HepG2 (cell line): ENCODE measurements around the gene S100G. TPM values are rescaled to one million over a fixed set of nuclear protein-coding genes. Genes with fewer than 3 reads are reported as not detected.

Source experiments
- ATAC-seq: fragments of 200-7000 bp; cut with Tn5 transposase; 3 replicates; pipeline ENCODE4 v1.9.1; 2020; ENCODE audit warnings: mild to moderate bottlenecking, moderate library complexity
- BruUV-seq: library from RNA; stranded (reverse); fragments of 400-500 nt; replicated peaks from 2 replicates; lab custom pipeline; 2021; lab: Mats Ljungman, UMichigan
- CTCF ChIA-PET: fragments of 300-600 bp; formaldehyde crosslinking; extraction: SDS; loops from one replicate; lab custom pipeline; 2021; ENCODE audit warnings: low total read pairs, inconsistent platforms, low intra/inter-chr PET ratio; lab: Yijun Ruan, JAX
- POLR2A ChIA-PET: fragments of 350-600 bp; sonication (Branson Sonifier 250); formaldehyde crosslinking; loops from one replicate; lab custom pipeline; 2020; ENCODE audit warnings: antibody characterized with exemption, inconsistent platforms; lab: Yijun Ruan, JAX
- DNase-seq: peaks from one replicate; pipeline ENCODE4 v3.0.0-alpha.2; 2015; ENCODE audit warnings: low spot score
- FAIRE-seq: peaks from 3 replicates; lab custom pipeline; 2011; peaks lifted over from hg19 to GRCh38; lab: Jason Lieb, UNC
- H2AFZ ChIP-seq: one replicate; pipeline ENCODE4 v1.6.1; 2011; ENCODE audit warnings: low read length, inconsistent platforms
- H3K27ac ChIP-seq: fragments of 300-600 bp; 3 replicates; pipeline ENCODE4 v1.8.0; 2011; ENCODE audit warnings: mixed run types, mild to moderate bottlenecking, mixed read lengths, low read length, inconsistent platforms; ENCODE audit not compliant: insufficient read depth; ENCODE audit errors: extremely low read length
- H3K27me3 ChIP-seq, 2 experiments: fragments of 200-600 bp in 1 of 2; 2 replicates in 1 of 2; 3 replicates in 1 of 2; pipeline versions ENCODE4 v1.6.0 to v1.8.0; 2011; ENCODE audit warnings: low read length in 2 of 2, mild to moderate bottlenecking in 2 of 2, moderate library complexity in 2 of 2, inconsistent platforms in 1 of 2; ENCODE audit not compliant: insufficient read depth in 2 of 2, control insufficient read depth in 1 of 2
- H3K36me3 ChIP-seq, 2 experiments: fragments of 200-600 bp in 1 of 2; replicated peaks in 1 of 2; 2 replicates in 1 of 2; 3 replicates in 1 of 2; pipeline versions ENCODE4 v1.5.1 to v1.8.0; 2011; ENCODE audit warnings: low read length in 2 of 2, inconsistent platforms in 1 of 2; ENCODE audit not compliant: insufficient read depth in 2 of 2, control insufficient read depth in 1 of 2
- H3K4me1 ChIP-seq: 2 replicates; pipeline ENCODE4 v1.5.1; 2012; ENCODE audit warnings: low read length, inconsistent platforms; ENCODE audit not compliant: insufficient read depth
- H3K4me2 ChIP-seq: 2 replicates; pipeline ENCODE4 v1.6.0; 2011; ENCODE audit warnings: low read depth, low read length, inconsistent platforms
- H3K4me3 ChIP-seq, 3 experiments: fragments of 200-600 bp in 1 of 3; sonication (generic), shearing (Covaris generic) in 1 of 3; replicated peaks in 1 of 3; 2 replicates each; pipeline ENCODE4 v1.5.1; 2011 to 2016; ENCODE audit warnings: low read length in 3 of 3, inconsistent platforms in 2 of 3, low read depth in 2 of 3, mild to moderate bottlenecking in 2 of 3, control low read depth in 1 of 3, mixed read lengths in 1 of 3; ENCODE audit not compliant: insufficient read depth in 1 of 3
- H3K79me2 ChIP-seq: one replicate; pipeline ENCODE4 v1.6.1; 2011; ENCODE audit warnings: low read length, inconsistent platforms; ENCODE audit not compliant: insufficient read depth
- H3K9ac ChIP-seq: 2 replicates; pipeline ENCODE4 v1.6.0; 2011; ENCODE audit warnings: mild to moderate bottlenecking, low read depth, low read length, inconsistent platforms; ENCODE audit not compliant: insufficient read depth
- H3K9me3 ChIP-seq: 2 replicates; pipeline ENCODE4 v1.5.1; 2012; ENCODE audit warnings: mild to moderate bottlenecking, low read length
- H4K20me1 ChIP-seq: 2 replicates; pipeline ENCODE4 v1.6.0; 2011; ENCODE audit warnings: inconsistent platforms, mild to moderate bottlenecking, low read length, moderate library complexity; ENCODE audit not compliant: insufficient read depth
- ESRRA ChIP-seq: sonication (generic); formaldehyde crosslinking; IDR thresholded peaks from 2 replicates; pipeline ENCODE4 v1.5.1; 2020; ENCODE audit warnings: mild to moderate bottlenecking, low read depth, missing genetic modification reagents
- HNF4A ChIP-seq: sonication (generic); formaldehyde crosslinking; IDR thresholded peaks from 2 replicates; pipeline ENCODE4 v1.4.0; 2020; ENCODE audit warnings: missing genetic modification reagents
- MED13 ChIP-seq: sonication (generic); formaldehyde crosslinking; IDR thresholded peaks from 2 replicates; pipeline ENCODE4 v1.5.0; 2020; ENCODE audit warnings: missing genetic modification reagents
- PHF5A ChIP-seq: IDR thresholded peaks from one replicate; pipeline ENCODE4 v1.6.1; 2018; ENCODE audit warnings: low read depth, missing genetic modification reagents; ENCODE audit not compliant: unreplicated experiment
- SMYD3 ChIP-seq: sonication (generic); formaldehyde crosslinking; IDR thresholded peaks from 2 replicates; pipeline ENCODE4 v1.8.1; 2023; ENCODE audit warnings: mild to moderate bottlenecking, missing genetic modification reagents
- SNAI1 ChIP-seq: sonication (generic); formaldehyde crosslinking; IDR thresholded peaks from 2 replicates; pipeline ENCODE4 v1.5.0; 2020; ENCODE audit warnings: mild to moderate bottlenecking, missing genetic modification reagents, borderline replicate concordance
- TARDBP ChIP-seq: sonication (generic); formaldehyde crosslinking; IDR thresholded peaks from 2 replicates; pipeline ENCODE4 v1.8.0; 2022; ENCODE audit warnings: mild to moderate bottlenecking, missing genetic modification reagents
- ZNF232 ChIP-seq: sonication (generic); formaldehyde crosslinking; IDR thresholded peaks from 2 replicates; pipeline ENCODE4 v1.4.0; 2020; ENCODE audit warnings: missing genetic modification reagents, borderline replicate concordance
- ZNF44 ChIP-seq: sonication (generic); formaldehyde crosslinking; IDR thresholded peaks from 2 replicates; pipeline ENCODE4 v1.5.1; 2020; ENCODE audit warnings: mild to moderate bottlenecking, missing genetic modification reagents
- ZNF574 ChIP-seq: sonication (generic); formaldehyde crosslinking; IDR thresholded peaks from 2 replicates; pipeline ENCODE4 v1.4.0; 2020; ENCODE audit warnings: missing genetic modification reagents
- ZNF597 ChIP-seq: sonication (generic); formaldehyde crosslinking; IDR thresholded peaks from 2 replicates; pipeline ENCODE4 v1.5.0; 2020; ENCODE audit warnings: missing genetic modification reagents
- ZNF614 ChIP-seq: IDR thresholded peaks from 2 replicates; pipeline ENCODE4 v1.6.1; 2018; ENCODE audit warnings: missing biosample characterization, missing genetic modification reagents, inconsistent platforms, borderline replicate concordance
- ZSCAN9 ChIP-seq: IDR thresholded peaks from 2 replicates; pipeline ENCODE4 v1.6.1; 2016; ENCODE audit warnings: borderline replicate concordance
- WGBS: methylation state at CpG from one replicate; pipeline ENCODE4 v1.1.6; 2017; ENCODE audit warnings: low lambda C conversion rate; 5-methylcytosine and 5-hydroxymethylcytosine counted together
- in situ Hi-C: cut with HindIII; loops from 2 replicates; pipeline ENCODE4 v1.10.0; 2017; ENCODE audit warnings: low pct_unique_long_range_greater_than_20kb; ENCODE audit not compliant: extremely low pct_ligation_motif_present
- intact Hi-C: fragments of 100-400 bp; cut with micrococcal nuclease; formaldehyde crosslinking; loops from one replicate; pipeline ENCODE4 v1.10.0; 2022; ENCODE audit not compliant: unreplicated experiment
- polyA plus RNA-seq, 8 experiments: library from polyadenylated mRNA; depleted of rRNA in 3 of 8; stranded (reverse) in 7 of 8; unstranded in 1 of 8; fragments of >200 nt; fragmentation: Illumina TruSeq in 4 of 8; extraction: Trizol in 4 of 8; gene quantifications; 2 replicates each; pipeline versions ENCODE4 v1.2.1 to v1.2.3, GENCODE V29; 2011 to 2016; ENCODE audit warnings: low read depth in 4 of 8, missing spikeins in 1 of 8, mixed read lengths in 1 of 8; ENCODE audit not compliant: insufficient read depth in 1 of 8
- total RNA-seq, 5 experiments: library from RNA; depleted of rRNA; stranded (reverse); fragments of >200 nt; fragmentation: Illumina TruSeq; extraction: Trizol; gene quantifications; 2 replicates each; pipeline ENCODE4 v1.2.3, GENCODE V29; 2016; ENCODE audit warnings: low read depth in 1 of 5

S100G gene
- total and polyA plus RNA-seq, 2 of the 13 experiments (the other 11 are each of a cell fraction or from before 2014, with no cell fraction given) = not detected

- no peak for TF ChIP-seq ZNF597
- TF ChIP-seq HNF4A (CRISPR knock-in tag) = peak; percentile 50
- Histone ChIP-seq H3K9ac (no peak overlapping the region), H2AFZ (no peak overlapping the region), H3K27me3 (no peaks in the 10 kb centered on the region), H3K4me3 (no peak overlapping the region), H3K9me3 (no peaks in the 10 kb centered on the region), H3K36me3 (no peaks in the 10 kb centered on the region; a peak in 2 of 5 replicates), H3K4me2 (no peak overlapping the region), H4K20me1 (no peaks in the 10 kb centered on the region), H3K27ac (peak overlapping the region; percentile 50), H3K79me2 (no peaks in the 10 kb centered on the region), H3K4me1 (peaks cover 21% of the 10 kb centered on the region)
- DNase-seq (no peak), ATAC-seq (no peak; the same call in 2 of the 3 replicates), FAIRE-seq (peak; percentile 4)
- WGBS = 95% methylated on average over 2 of the region's 2 CpGs
- CTCF ChIA-PET = no interaction called here
- POLR2A ChIA-PET = no interaction called here
- in situ Hi-C loops (no loop called here), intact Hi-C loops (no loop called here)
- no TSS peak for BruUV-seq
These were observed 45.6 kb upstream of the S100G start for GRCh38 chrX:16604337-16604736.

GRCh38 chrX:16606142-16606720 lies 43.7 kb upstream of the S100G start:
- Histone ChIP-seq H3K79me2 (no peaks in the 10 kb centered on the region), H4K20me1 (no peaks in the 10 kb centered on the region), H3K27ac (no peak overlapping the region), H3K4me1 (peaks cover 21% of the 10 kb centered on the region), H3K4me2 (no peak overlapping the region), H3K27me3 (no peaks in the 10 kb centered on the region), H3K36me3 (no peaks in the 10 kb centered on the region; a peak in 1 of 5 replicates), H3K9ac (no peak overlapping the region), H2AFZ (no peak overlapping the region), H3K4me3 (no peak overlapping the region), H3K9me3 (no peaks in the 10 kb centered on the region)
- FAIRE-seq = no peak
- intact Hi-C loops (no loop called here), in situ Hi-C loops (no loop called here)
- no peak for DNase-seq
- no peak for ATAC-seq
- CTCF ChIA-PET = no interaction called here
- WGBS = 100% methylated on average over 1 of the region's 4 CpGs
- POLR2A ChIA-PET = no interaction called here
- no TSS peak for BruUV-seq
- no peak for TF ChIP-seq MED13 (CRISPR knock-in tag)
- no peak for TF ChIP-seq ZNF232 (CRISPR knock-in tag)
- no peak for TF ChIP-seq SMYD3 (CRISPR knock-in tag)
- TF ChIP-seq ZNF614 (CRISPR knock-in tag) = no peak
- no peak for TF ChIP-seq ESRRA (CRISPR knock-in tag)
- no peak for TF ChIP-seq SNAI1 (CRISPR knock-in tag)
- no peak for TF ChIP-seq PHF5A (CRISPR knock-in tag)
- TF ChIP-seq ZNF574 (CRISPR knock-in tag) = no peak
- TF ChIP-seq TARDBP (CRISPR knock-in tag) = no peak
- TF ChIP-seq ZSCAN9 = no peak
- TF ChIP-seq ZNF44 (CRISPR knock-in tag) = no peak
